Activated T-cell treated with anti-CD3 and anti-CD28 coated beads, Interleukin-2, amount 50 U/mL, for 48 hours (primary cell): ENCODE measurements around the gene PIPOX.

Experiments used
- DNase-seq, 2 experiments: peaks; one replicate each; pipeline ENCODE4 v3.0.0-alpha.2; 2020

Gene PIPOX

GRCh38 chr17:29020576-29020975, 22.4 kb upstream of the PIPOX start:
- DNase-seq: no peak

- DNase-seq: no peak
Measured at GRCh38 chr17:29021226-29021625, 21.7 kb upstream of the PIPOX start.

- DNase-seq: no peak
Measured at GRCh38 chr17:29022074-29022473, 20.9 kb upstream of the PIPOX start.

- DNase-seq: no peak
Measured at GRCh38 chr17:29024316-29024952, 18.5 kb upstream of the PIPOX start.

- DNase-seq: no peak
Measured at GRCh38 chr17:29031488-29031887, 11.5 kb upstream of the PIPOX start.

- DNase-seq: no peak
Measured at GRCh38 chr17:29032013-29032856, 10.7 kb upstream of the PIPOX start.

- DNase-seq: no peak
Measured at GRCh38 chr17:29032857-29033197, 10.1 kb upstream of the PIPOX start.

- DNase-seq: no peak
Measured at GRCh38 chr17:29034510-29034909, 8.4 kb upstream of the PIPOX start.

- DNase-seq: no peak
Measured at GRCh38 chr17:29036584-29036983, 6.4 kb upstream of the PIPOX start.

GRCh38 chr17:29037739-29038084, 5.2 kb upstream of the PIPOX start:
- no peak for DNase-seq

- no peak for DNase-seq
Measured at GRCh38 chr17:29038085-29038795, 4.7 kb upstream of the PIPOX start.

- no peak for DNase-seq
Measured at GRCh38 chr17:29039764-29040598, 3.0 kb upstream of the PIPOX start.

- no peak for DNase-seq
Measured at GRCh38 chr17:29041091-29041490, 1.9 kb upstream of the PIPOX start.

- DNase-seq: no peak
Measured at GRCh38 chr17:29041571-29041970, 1.4 kb upstream of the PIPOX start.

- DNase-seq: no peak
Measured at GRCh38 chr17:29042026-29042678, 789 bp upstream of the PIPOX start.

- DNase-seq: no peak
Measured at GRCh38 chr17:29043539-29044145, 701 bp downstream of the PIPOX start.

GRCh38 chr17:29045026-29045425, 2.1 kb downstream of the PIPOX start:
- no peak for DNase-seq

- no peak for DNase-seq
Measured at GRCh38 chr17:29045734-29046472, 3.0 kb downstream of the PIPOX start.

- DNase-seq: no peak
Measured at GRCh38 chr17:29046473-29046839, 3.5 kb downstream of the PIPOX start.

- no peak for DNase-seq
Measured at GRCh38 chr17:29048440-29049368, 5.8 kb downstream of the PIPOX start.
